Ishikawa (cell line): ENCODE measurements around the gene ADPRM.

ENCODE experiments used
- CEBPB ChIP-seq: IDR thresholded peaks from 2 replicates; pipeline ENCODE4 v1.6.1; 2012
- CREB1 ChIP-seq: IDR thresholded peaks from 2 replicates; pipeline ENCODE4 v1.6.1; 2012; ENCODE audit warnings: low read depth
- EP300 ChIP-seq: IDR thresholded peaks from 2 replicates; pipeline ENCODE4 v1.6.1; 2012; ENCODE audit warnings: borderline replicate concordance
- FOXM1 ChIP-seq: IDR thresholded peaks from 2 replicates; pipeline ENCODE4 v1.6.1; 2012; ENCODE audit warnings: low read depth, borderline replicate concordance
- NFIC ChIP-seq: IDR thresholded peaks from 2 replicates; pipeline ENCODE4 v1.6.1; 2012
- RAD21 ChIP-seq: IDR thresholded peaks from 2 replicates; pipeline ENCODE4 v1.6.1; 2012; ENCODE audit warnings: low read depth
- REST ChIP-seq: IDR thresholded peaks from 2 replicates; pipeline ENCODE4 v1.6.1; 2012; ENCODE audit warnings: low read depth, mild to moderate bottlenecking
- TAF1 ChIP-seq: IDR thresholded peaks from 2 replicates; pipeline ENCODE4 v1.6.1; 2012; ENCODE audit warnings: low read depth, mild to moderate bottlenecking
- YY1 ChIP-seq: IDR thresholded peaks from 2 replicates; pipeline ENCODE4 v1.6.1; 2012; ENCODE audit warnings: low read depth
- TF ChIP-seq, protein P1 (sequence below): IDR thresholded peaks from 2 replicates; pipeline ENCODE4 v1.6.1; 2012
- TF ChIP-seq, protein P2 (sequence below): IDR thresholded peaks from 2 replicates; pipeline ENCODE4 v1.6.1; 2012

DNA sequence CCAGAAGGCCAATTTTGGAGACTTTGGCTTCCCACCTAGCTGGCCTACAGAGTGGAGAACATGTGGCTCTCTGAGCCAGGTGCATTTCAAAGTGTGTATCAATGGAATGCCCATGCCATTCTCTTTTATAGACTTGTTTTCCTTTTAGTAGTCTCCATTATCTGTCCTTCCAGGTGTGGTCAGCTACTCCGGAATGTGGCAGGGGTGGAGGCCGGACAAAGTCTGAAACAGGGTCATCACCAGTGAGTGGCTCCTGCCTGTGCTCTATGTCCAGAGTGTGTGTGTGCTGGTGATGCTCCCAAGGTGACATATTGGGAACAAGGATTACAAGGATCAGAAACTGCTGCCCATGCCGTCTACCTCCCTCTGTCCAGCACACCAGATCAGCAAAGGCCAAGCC lies 36.3 kb downstream of the ADPRM start:
- TF ChIP-seq, protein P1, sequence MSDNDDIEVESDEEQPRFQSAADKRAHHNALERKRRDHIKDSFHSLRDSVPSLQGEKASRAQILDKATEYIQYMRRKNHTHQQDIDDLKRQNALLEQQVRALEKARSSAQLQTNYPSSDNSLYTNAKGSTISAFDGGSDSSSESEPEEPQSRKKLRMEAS = no peak
- no peak for TF ChIP-seq FOXM1
- TF ChIP-seq TAF1 = no peak
- TF ChIP-seq REST = no peak
- TF ChIP-seq YY1 = no peak
- TF ChIP-seq NFIC = no peak
- TF ChIP-seq EP300 = no peak
- TF ChIP-seq, protein P2, sequence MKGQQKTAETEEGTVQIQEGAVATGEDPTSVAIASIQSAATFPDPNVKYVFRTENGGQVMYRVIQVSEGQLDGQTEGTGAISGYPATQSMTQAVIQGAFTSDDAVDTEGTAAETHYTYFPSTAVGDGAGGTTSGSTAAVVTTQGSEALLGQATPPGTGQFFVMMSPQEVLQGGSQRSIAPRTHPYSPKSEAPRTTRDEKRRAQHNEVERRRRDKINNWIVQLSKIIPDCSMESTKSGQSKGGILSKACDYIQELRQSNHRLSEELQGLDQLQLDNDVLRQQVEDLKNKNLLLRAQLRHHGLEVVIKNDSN = no peak
- no peak for TF ChIP-seq CEBPB
- no peak for TF ChIP-seq RAD21
- no peak for TF ChIP-seq CREB1
